ENCODE measurements around the gene ZNF652.

Gene ZNF652

DNA sequence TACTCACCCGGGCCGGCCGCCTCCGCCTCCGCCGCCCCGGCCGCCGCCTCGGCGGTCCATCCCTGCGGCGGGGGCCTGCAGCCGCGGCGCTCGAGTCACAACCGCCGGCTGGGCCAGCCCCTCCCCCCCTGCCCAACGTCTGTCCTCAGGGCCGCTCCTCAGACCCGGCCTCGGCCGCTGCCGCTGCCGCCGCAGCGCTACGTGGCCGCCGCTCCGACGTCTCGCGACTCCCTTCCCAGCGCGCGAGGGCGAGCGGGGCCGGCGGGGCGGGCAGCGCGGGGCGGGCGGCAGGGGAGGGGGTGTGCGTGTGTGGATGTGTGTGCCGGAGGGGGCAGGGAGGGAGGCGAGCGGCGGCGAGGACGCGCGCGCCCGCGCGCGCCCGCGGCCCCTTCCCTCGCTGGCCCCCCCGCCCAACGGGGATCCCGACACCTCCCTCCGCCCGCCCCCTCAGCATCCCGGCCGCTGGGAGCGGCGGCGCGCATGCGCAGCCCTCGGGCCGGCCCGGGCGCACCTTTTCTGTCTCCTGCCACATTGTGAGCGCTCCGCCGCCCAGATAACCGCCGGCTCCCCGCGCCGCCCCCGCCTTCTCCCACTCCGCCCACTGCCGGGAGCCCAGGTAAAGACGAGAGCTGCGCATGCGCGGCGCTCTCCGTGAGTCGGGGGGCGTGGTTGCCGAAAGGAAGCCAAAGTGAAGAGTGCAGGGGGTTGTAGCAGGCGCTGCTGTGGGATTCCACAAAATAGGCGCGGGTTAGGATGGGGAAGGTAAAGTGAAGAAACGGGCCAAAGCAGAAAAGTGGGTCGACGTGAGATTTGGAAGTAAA is at the start of gene ZNF652:
Gene ZNF652 (minus strand): TSS at position 349 of the 821 bp plus-strand sequence. CDS start 44,525 bp downstream, outside the sequence.
- peak; percentile 88 for DNase-seq

DNA sequence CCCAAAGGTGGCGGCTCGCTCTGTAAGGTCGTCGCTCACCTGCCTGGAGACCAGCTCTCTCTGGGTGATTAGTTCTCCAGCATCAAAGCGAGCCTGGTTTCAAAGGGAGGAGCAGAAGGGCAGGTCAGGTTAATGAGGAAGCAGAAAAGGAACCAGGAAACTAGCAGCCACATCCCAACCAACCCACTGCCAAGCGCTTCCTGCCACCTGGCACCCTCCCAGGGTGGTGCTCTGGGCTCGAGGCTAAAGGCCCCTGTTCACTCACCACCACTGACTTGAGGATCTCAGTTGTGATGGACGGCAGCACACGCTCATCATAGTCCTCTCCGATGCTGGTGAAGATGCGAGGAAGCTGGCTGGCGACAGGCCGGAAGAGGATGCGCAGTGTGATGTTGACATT is 47.0 kb upstream of the ZNF652 start:
- no peak for DNase-seq

DNA sequence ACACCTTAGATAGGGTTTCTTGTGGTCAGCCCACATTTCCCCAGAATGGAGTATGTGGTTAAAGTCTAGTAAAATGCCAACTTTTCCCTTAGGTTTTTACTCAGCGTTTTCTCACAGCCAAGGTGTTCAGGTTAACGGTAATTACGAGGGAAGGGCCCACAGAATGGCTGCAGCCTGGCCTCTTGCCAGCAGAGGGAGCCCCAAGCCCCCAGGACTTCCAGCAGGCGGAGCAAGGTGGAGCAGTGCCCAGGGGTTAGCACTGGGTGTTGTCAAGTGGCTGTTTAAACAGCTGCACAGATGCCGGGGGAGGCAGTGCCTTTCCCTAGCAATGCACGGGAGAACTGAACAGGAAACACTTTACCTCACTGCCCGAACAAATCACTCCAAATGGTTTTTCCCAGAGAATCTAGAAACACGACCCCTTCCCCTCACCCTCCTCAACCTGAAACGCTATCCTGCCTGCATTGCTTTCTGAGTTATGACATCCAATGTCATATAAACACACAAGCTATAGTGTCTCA is 46.0 kb upstream of the ZNF652 start:
- DNase-seq: peak; percentile 86

DNA sequence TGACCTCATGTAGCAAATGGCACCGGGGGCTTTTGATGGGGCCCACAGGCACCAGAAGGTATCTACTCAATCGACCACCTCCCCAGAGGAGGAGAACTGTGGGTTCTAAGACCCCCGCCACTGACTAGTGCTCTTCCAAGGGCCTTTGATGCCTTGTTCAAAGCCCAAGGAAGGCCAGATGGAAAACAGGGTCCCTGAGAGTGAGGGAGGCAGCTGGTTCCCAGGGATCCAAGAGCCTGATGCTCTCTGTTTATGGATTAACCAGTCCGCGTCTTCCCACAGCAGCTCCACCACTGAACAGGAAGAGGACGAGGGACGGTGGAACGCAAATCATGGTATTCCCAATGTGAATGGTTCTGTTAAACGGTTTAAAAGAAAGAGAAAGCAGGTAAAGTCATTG is 45.0 kb upstream of the ZNF652 start:
- no peak for DNase-seq

DNA sequence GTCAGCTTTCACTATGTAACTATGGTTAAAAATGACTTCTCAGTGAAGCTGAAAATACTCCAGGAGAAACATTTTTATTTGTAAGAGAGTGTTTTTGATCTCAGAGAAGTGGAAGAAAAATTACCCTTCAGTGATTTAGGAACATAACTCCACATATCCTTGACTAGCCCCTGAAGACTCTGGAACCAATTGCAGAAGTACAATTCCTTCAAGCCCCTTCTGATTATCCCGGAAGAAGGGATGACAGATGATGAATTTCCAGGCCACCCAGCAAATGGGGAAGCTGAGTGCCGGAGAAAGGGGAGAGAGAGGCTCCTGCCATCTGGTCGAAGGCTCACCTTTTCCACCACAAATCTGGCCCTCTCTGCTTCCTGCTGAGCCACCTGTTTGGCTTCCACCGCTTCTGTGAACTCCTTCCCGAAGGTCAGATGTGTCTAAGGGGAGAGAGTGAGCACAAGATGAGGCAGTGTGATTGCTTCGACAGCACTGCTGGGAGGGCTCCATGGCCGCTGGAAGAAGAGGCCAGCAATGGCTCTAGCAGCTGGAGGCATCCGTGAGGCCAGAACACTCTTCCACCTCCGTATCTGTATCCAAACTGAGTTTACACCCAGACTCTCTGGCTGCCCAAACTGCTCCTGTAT is 44.5 kb upstream of the ZNF652 start:
- no peak for DNase-seq

DNA sequence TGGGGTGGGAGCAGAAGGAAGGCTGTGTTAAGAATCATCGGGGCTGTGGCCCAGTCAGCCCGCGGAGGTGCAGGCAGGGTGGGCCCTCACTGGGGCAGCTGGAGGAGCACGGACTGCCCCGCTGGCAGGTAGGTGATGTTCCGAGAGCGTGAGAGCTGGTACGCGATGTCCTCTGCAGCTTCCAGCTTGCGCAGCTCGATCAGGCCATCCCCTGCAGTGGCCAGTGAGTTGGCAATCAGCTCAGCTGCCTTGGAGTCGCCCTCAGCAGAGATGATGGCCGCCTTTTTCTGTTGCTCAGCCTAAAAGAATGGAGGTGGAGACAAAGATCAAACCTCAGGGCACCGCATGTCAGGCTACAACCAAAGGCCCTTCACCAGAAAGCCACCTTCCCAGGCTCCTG is 42.9 kb upstream of the ZNF652 start:
- no peak for DNase-seq

DNA sequence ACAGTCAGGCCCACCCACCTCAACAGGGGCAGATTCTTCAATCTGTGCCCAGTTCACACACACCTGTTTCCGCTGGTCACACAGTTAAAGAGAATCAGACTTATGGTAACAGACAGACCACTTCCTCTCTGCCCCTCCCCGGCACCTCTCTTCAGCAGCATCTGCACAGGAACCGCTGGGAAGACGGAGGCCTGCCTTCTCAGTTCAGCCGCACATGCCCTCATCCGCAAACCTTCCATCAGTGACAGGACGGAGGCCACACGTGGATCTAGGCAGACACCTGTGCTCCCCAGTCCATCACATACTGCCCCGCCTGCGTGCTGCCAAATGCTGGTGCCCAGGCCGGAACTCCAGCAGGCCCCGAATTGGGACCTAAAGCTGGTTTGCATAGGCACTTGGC is 42.3 kb upstream of the ZNF652 start:
- no peak for DNase-seq

DNA sequence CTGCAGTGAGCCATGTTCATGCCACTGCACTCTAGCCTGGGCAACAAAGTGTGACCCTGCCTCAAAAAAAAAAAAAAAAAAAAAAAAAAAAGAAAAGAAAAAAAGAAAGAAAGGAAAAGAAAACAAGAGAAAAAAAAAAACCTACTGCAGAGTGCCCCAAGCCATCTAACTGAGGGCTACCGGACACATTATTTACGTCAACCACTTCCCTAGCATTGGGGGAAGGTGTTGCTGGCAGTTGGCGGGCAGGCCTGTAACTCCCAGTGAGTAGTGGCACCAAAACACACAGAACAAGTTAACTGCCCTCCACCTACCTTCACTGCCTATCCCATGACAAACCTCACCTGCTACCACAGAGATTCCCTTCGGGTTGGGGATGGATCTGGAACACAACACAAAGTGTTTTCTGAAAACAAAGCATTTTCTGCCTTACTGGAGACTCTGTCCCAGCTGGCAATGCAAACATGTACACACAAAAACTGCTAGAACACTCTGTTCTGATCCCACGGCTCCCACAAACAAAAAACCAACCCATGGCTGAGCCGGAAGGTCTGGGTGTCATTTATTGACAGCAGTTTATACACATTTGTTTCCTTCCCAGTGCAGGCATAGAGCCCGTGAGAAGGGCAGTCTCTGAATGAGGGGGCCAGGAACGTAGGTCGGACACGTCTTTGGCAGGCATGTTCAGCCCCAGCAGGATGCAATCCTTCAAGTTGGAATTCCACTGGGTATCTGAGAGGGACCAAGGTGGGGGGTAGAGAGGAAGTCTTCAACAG is 41.7 kb upstream of the ZNF652 start:
- no peak for DNase-seq

DNA sequence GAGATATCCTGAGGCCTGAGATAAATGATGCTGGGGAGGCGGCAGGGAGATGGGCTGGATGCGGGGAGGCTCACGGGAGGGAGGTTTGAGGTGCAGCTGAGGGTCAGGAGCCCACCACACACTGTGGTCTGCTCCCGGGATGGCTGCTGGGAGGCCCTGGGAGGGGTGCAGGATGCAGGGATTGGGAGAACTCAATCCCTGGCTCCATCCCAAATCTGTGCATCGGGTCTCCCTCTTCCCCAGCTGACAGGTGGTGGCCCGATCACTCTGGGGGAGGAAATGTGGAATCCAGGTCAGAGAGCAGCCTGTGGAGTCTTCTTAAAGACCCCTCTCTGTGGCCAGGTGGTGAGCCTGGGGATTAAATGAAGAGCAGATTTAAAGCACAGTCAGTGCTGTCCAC is 40.7 kb upstream of the ZNF652 start:
- no peak for DNase-seq

DNA sequence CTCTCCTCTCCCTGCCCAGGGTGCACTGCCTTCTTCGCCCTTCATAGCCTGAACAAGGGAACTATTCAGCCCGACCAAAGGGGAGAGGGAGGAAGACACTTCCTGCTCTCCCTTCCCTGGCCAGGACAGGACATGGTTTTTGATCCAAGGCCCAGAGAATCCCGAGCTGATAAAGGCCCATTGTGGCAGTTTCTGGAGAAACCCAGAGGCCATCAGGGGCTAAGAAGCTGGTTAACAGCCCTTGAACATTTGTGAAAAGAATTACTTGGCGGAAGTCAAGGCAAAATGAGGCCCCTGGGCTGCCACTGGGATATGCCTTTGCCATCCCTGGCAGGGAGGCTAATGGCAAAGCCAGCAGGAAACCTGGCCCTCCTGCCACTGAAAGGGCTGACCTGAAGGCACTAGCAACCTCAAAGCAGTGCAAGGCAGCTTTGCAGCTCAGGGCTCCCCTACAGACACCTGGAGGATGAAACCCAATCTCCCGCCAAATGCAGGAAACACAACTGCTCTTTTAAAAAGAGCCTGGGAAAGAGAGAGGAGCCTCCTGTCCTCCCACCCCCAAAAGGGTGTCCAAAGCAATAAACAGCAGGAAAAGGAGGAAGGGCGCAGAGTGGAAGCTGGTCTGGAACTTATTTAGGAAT is 40.0 kb upstream of the ZNF652 start:
- DNase-seq: no peak

DNA sequence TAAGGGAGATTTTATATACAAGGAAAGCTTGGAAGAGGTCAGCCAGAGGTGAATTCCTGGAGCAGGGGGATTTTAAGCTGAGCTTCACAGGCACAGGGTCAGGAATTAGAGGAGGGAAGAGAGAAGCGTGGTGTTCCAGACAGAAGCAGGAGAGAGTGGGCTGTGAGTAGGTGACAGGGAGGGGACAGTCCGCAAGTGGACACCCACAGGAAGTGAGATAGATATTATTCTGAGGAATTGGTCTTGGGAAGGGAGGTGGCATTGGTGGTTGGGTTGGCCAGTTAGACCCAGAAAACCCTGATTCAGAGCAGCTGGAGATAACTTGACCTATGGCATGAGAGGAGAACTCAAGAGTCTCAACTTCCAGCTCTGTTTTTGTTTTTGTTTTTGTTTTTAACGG is 37.9 kb upstream of the ZNF652 start:
- DNase-seq: no peak

DNA sequence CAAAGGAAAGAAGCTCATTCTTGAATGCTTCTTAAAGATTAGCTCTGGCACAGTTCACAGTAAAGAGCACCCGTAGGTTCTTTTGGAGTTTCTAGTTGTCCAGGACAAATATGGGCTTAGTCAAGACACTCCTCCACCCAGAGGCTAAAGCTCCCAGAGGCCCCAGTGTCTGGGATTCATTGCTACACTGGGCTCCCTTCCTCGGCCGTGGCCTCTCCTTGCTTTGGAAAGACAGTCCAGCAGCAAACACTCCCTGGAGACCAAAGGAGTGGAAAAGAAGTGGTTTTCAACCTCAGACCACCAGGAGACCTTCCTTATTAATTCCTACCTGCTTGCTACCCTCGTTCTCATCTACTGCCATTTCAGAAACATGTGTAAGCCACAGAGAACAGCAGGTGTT is 35.5 kb upstream of the ZNF652 start:
- DNase-seq: no peak

DNA sequence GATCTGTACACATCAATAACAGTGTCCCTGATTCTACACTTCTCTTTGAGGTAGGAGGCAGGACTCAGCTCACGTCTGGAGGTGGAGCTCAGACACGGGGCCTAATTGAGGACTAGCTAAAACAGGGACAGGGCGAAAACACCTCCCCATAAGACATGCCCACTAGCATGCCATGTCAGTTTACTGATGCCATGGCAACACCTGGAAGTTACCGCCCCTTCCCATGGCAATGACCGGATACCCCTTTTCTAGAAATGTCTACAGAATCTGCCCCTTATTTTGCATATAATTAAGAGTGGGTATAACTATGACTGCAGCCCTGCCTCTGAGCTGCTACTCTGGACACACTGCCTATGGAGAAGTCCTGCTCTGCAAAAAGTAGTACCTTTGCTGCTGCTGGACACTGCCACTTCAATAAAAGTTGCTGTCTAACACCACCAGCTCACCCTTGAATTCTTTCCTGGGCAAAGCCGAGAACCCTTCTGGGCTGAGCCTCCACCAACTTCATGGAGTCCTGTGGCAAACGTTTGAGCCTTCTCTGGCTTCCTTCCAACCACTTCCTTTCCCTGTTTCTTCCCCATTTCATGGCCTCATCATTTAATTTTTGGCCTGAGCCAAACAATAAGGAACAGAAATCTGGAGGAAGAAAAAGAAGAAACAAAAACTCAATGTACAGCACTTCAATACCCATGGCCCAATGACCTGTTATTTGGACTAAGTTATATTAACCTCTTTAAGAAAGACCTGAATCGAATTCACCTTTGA is 31.6 kb upstream of the ZNF652 start:
- no peak for DNase-seq

DNA sequence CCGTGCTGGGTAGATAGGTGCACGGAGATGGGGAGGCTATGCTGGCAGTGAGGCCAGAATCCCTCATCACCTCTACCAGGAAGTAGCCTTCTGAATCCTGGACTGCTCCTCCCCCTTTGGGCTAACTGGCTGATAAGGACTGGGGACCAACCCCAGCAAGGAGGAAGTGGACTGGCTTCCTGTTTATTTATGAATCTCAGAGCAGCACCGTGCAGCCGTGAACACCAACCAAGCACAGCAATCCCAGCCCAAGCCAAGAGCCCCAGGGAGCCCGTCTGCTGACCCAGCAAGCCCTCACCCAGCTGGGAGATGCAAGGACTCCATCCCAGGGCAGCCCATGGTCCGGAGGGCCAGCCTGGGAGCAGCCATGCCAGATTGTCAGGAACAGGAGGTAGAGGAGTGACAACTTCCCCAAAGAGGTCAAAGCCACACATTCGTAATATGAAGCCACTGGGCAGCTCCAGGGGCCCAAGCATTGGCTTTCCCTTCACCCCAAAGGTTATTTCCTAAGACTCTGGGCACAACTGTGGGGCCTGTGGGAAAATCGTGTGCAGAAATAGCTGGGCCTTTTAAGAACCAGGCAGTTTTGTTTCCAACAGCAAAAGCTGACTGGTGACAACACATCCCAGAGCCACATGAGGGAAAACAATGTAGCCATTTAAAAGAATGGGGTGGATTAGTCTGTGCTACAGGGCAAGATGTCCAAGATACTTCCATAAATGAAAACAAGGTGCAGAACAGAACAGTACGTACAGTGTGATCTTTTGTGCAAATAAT is 28.7 kb upstream of the ZNF652 start:
- DNase-seq: peak; percentile 21

DNA sequence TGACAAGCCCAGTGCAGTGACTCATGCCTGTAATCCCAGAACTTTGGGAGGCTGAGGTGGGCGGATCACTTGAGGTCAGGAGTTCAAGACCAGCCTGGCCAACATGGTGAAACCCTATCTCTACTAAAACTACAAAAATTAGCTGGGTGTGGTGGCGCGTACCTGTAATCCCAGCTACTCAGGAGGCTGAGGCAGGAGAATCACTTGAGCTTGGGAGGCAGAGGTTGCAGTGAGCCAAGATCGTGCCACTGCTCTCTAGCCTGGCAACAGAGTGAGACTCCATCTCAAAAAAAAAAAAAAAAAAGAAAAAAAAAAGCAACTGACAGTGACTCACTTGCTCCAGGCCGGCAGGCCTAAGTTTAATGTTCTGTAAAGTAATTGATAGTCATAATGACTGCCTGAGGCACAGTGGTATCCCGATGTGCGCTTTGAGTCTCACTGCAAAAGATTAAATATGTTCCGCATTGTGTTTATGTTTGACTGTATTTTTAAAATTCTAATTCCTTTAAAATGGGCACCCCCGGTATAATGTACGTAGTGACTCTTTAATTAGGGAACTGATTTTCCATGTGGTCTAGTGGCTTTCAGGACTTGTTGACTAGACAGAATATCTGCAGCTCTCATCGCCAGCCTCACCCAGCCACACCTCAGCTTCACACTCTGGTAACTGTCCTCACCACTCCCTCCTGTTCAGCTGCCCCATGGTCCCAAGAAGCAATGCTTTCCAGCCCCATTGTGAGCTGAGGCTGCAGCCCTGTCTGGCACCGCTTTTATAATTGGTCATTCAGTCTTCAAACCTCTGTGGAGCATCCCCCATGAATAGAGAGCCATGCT is 27.7 kb upstream of the ZNF652 start:
- DNase-seq: peak; percentile 31

DNA sequence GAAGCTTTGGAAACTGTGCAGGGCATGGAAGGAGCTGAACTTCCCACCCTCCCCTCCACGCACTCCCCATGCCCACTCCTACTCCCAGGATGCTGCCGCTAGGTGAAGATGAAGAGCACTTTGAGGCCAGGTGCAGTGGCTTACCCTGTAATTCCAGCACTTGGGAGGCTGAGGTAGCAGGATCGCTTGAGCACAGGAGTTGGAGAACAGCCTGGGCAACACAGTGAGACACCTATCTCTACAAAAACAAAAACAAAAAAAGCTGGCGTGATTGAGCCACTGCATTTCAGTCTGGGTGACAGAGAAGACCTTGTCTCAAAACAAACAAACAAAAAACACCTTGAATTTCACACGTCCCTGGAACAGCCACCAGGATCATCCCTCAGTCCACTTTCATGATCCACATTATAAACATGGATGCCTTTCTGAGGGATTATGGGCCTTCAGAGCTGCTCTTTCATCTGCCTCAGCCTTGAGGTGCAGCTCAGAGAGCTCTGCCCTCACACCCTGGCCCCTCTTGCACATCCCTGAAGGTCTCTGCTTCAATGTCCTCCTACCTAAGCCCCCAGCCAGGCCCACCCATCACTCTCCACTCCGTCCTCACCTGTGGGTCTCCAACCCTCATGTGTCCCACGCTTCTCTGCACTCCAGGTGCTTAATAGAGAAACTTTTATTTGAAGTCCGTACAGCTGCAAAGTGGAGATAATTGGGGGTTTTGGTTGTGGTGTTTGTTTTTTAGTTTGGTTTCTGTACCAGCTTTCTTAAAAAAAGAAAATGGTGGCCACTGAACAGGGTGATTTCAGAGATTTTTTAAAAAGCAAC is 26.9 kb upstream of the ZNF652 start:
- no peak for DNase-seq

DNA sequence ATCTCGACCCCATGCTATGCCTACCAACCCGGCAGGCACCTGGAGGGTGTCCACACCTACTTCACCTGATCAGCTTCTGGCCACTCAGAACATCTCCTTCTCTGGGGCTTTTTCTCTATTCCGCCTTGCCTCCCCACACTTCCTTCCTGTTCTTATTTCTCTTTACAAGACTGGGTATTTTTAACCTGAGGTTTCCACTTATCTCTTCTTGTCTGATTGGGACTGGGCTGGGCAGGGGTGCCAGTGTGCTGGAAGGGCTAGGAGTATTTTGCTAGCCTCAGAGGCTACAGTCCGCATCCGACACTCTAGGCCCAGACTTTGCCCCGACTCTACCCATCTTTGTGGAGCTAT is 26.2 kb upstream of the ZNF652 start:
- peak; percentile 18 for DNase-seq

DNA sequence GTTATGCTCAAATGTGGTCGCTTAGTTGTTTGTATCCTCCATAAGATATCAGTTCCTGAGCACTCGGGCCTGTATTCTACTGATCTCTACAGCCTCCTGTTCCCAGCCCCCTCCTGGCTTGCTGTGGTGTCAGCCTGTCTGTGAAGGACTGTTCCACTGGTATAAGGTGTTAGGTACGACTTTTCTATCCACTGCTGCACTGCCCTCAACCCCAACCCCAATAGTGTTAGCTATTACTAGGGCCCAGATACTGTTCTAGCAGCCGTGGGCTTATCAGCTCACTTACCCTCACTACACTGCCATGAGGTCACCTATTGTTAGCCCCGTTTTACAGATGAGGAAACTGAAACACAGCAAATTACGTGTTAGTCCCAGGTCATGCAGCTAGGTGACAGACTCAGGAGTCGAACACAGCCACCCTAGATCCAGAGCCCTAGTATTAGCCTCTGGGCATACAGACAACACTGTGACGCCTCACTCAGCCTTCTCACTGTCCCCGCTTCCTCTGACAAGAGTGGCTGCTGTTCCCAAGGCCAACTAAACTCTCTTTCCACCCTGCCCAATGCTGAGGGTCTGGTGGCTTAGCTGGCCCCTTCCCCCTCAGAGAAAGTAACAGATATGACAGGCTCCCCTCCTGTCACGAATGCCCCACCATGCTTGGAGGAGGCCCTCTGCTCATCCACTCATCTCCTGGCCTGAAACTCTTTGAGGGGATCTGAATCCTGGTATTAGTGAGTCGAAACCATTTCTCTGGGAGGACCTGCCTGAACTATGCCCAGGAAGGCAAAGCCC is 25.6 kb upstream of the ZNF652 start:
- DNase-seq: no peak

DNA sequence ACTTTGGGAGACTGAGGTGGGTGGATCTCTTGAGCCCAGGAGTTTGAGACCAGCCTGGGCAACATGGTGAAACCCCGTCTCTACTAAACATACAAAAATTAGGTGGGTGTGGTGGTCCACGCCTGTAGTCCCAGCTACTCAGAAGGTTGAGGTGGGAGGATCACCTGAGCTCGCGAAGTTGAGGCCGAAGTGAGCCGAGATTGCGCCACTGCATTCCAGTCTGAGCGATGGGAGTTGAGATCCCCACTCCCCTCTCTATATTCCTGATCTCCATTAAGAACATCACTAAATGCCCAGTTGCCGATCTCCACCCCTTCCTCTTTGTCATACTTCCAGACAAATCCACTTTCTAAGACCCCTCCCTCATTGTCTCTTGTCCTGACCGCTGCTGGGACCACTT is 24.3 kb upstream of the ZNF652 start:
- no peak for DNase-seq

Data from activated naive CD4-positive, alpha-beta T cell treated with Interleukin-2 at 50 U/mL for 16 hours (primary cell).